GM23338 (cell line): ENCODE measurements around the gene WDR37. TPM values are rescaled to one million over a fixed set of nuclear protein-coding genes. Genes with fewer than 3 reads are reported as not detected.

Source experiments
- ATAC-seq: fragments of 200-7000 bp; cut with Tn5 transposase; 3 replicates; pipeline ENCODE4 v1.9.1; 2020
- DNase-seq: peaks from one replicate; pipeline ENCODE4 v3.0.0-alpha.2; 2015; ENCODE audit warnings: low spot score
- H2AFZ ChIP-seq: fragments of 200-600 bp; sonication (generic); 2 replicates; pipeline ENCODE4 v1.8.0; 2016; ENCODE audit warnings: antibody characterized with exemption, mild to moderate bottlenecking, moderate library complexity
- H3F3A ChIP-seq: fragments of 200-600 bp; sonication (generic); replicated peaks from 2 replicates; pipeline ENCODE4 v1.8.0; 2017; ENCODE audit warnings: antibody characterized with exemption, mixed run types, low read depth
- H3K27ac ChIP-seq: fragments of 200-600 bp; sonication (generic); 2 replicates; pipeline ENCODE4 v1.6.1; 2016; ENCODE audit warnings: low read depth
- H3K27me3 ChIP-seq: fragments of 200-600 bp; sonication (generic); 2 replicates; pipeline ENCODE4 v1.8.0; 2016; ENCODE audit warnings: mild to moderate bottlenecking, mixed run types, moderate library complexity; ENCODE audit not compliant: insufficient read depth
- H3K36me3 ChIP-seq: fragments of 200-600 bp; sonication (generic); 2 replicates; pipeline ENCODE4 v1.8.0; 2016; ENCODE audit warnings: mild to moderate bottlenecking; ENCODE audit not compliant: insufficient read depth
- H3K4me1 ChIP-seq: fragments of 200-600 bp; sonication (generic); 2 replicates; pipeline ENCODE4 v1.8.0; 2016; ENCODE audit warnings: mild to moderate bottlenecking, moderate library complexity; ENCODE audit not compliant: insufficient read depth
- H3K4me2 ChIP-seq: fragments of 200-600 bp; sonication (generic); 2 replicates; pipeline ENCODE4 v1.7.1; 2017; ENCODE audit warnings: mixed run types
- H3K4me3 ChIP-seq: fragments of 200-600 bp; sonication (generic); 2 replicates; pipeline ENCODE4 v1.6.1; 2016; ENCODE audit warnings: mixed run types
- H3K79me2 ChIP-seq: fragments of 200-600 bp; sonication (generic); replicated peaks from 2 replicates; pipeline ENCODE4 v1.8.0; 2017; ENCODE audit warnings: mild to moderate bottlenecking; ENCODE audit not compliant: insufficient read depth
- H3K9me2 ChIP-seq: fragments of 200-600 bp; sonication (generic); 2 replicates; pipeline ENCODE4 v1.8.0; 2017; ENCODE audit not compliant: insufficient read depth
- H4K20me1 ChIP-seq: fragments of 200-600 bp; sonication (generic); replicated peaks from 2 replicates; pipeline ENCODE4 v1.8.0; 2017; ENCODE audit warnings: mild to moderate bottlenecking; ENCODE audit not compliant: insufficient read depth
- H3K27ac Mint-ChIP-seq: 2 replicates; pipeline ENCODE4 v1.8.0; 2020; ENCODE audit warnings: inconsistent platforms, mild to moderate bottlenecking, moderate library complexity, mixed read lengths
- H3K27me3 Mint-ChIP-seq: 3 replicates; pipeline ENCODE4 v1.8.0; 2022; ENCODE audit warnings: low read depth, mild to moderate bottlenecking, moderate library complexity, mixed read lengths, inconsistent platforms; ENCODE audit not compliant: insufficient read depth, poor library complexity
- H3K36me3 Mint-ChIP-seq: 3 replicates; pipeline ENCODE4 v1.8.0; 2021; ENCODE audit warnings: low read depth, mild to moderate bottlenecking, inconsistent platforms, moderate library complexity, mixed read lengths
- H3K4me1 Mint-ChIP-seq: 3 replicates; pipeline ENCODE4 v1.8.0; 2020; ENCODE audit warnings: mild to moderate bottlenecking, inconsistent platforms, mixed read lengths
- H3K4me3 Mint-ChIP-seq: 3 replicates; pipeline ENCODE4 v1.8.0; 2021; ENCODE audit warnings: moderate library complexity, mild to moderate bottlenecking, inconsistent platforms, mixed read lengths
- H3K9me3 Mint-ChIP-seq: 3 replicates; pipeline ENCODE4 v1.8.0; 2020; ENCODE audit warnings: moderate library complexity, mild to moderate bottlenecking, inconsistent platforms, mixed read lengths
- CREB1 ChIP-seq: fragments of 250-450 bp; sonication (Bioruptor Pico); IDR thresholded peaks from 2 replicates; pipeline ENCODE4 v1.5.0; 2020; ENCODE audit warnings: low read depth, mild to moderate bottlenecking, moderate library complexity
- EZH2 ChIP-seq: fragments of 200-600 bp; sonication (generic); IDR thresholded peaks from one replicate; pipeline ENCODE4 v1.8.0; 2017; ENCODE audit warnings: antibody characterized with exemption, mild to moderate bottlenecking, low read depth; ENCODE audit not compliant: unreplicated experiment
- EZH2phosphoT487 ChIP-seq: fragments of 200-600 bp; sonication (generic); IDR thresholded peaks from one replicate; pipeline ENCODE4 v1.8.1; 2018; ENCODE audit warnings: antibody characterized with exemption; ENCODE audit not compliant: unreplicated experiment
- JUNB ChIP-seq: IDR thresholded peaks from one replicate; pipeline ENCODE4 v1.6.1; 2016; ENCODE audit warnings: antibody characterized with exemption; ENCODE audit not compliant: unreplicated experiment
- NANOG ChIP-seq: IDR thresholded peaks from 2 replicates; pipeline ENCODE4 v1.6.1; 2016; ENCODE audit warnings: antibody characterized with exemption, borderline replicate concordance
- POLR2AphosphoS5 ChIP-seq: IDR thresholded peaks from 2 replicates; pipeline ENCODE4 v1.6.1; 2016; ENCODE audit warnings: antibody characterized with exemption, low read depth
- STAT1 ChIP-seq: IDR thresholded peaks from one replicate; pipeline ENCODE4 v1.6.1; 2016; ENCODE audit warnings: antibody characterized with exemption; ENCODE audit not compliant: unreplicated experiment
- ZNF114 ChIP-seq: fragments of 250-450 bp; sonication (Bioruptor Pico); IDR thresholded peaks from 2 replicates; pipeline ENCODE4 v1.5.0; 2020; ENCODE audit warnings: mild to moderate bottlenecking, moderate library complexity
- ZNF331 ChIP-seq: fragments of 250-450 bp; sonication (Bioruptor Pico); IDR thresholded peaks from 2 replicates; pipeline ENCODE4 v1.5.0; 2020; ENCODE audit warnings: low read depth, mild to moderate bottlenecking, moderate library complexity
- polyA plus RNA-seq: library from polyadenylated mRNA; unstranded; fragments of >200 nt; fragmentation: Nextera tagmentation; extraction: Ambion mirVana; gene quantifications from 2 replicates; pipeline ENCODE4 v1.2.1, GENCODE V29; 2016
- total RNA-seq: library from RNA; depleted of rRNA; stranded (reverse); fragments of >200 nt; shearing (Covaris generic); gene quantifications from 2 replicates; pipeline ENCODE4 v1.2.3, GENCODE V29; 2014
- TF ChIP-seq, protein P1 (sequence below): IDR thresholded peaks from 2 replicates; pipeline ENCODE4 v1.6.1; 2016; ENCODE audit warnings: antibody characterized with exemption
- TF ChIP-seq, protein P2 (sequence below): fragments of 250-450 bp; sonication (Bioruptor Pico); IDR thresholded peaks from 2 replicates; pipeline ENCODE4 v1.5.0; 2020; ENCODE audit warnings: mild to moderate bottlenecking, moderate library complexity
- TF ChIP-seq, protein P3 (sequence below), 2 experiments: fragments of 200-600 bp in 1 of 2; sonication (generic) in 1 of 2; conservative IDR thresholded peaks; 2 replicates each; pipeline versions ENCODE4 v1.5.1 to v1.6.1; 2016 to 2017; ENCODE audit warnings: antibody characterized with exemption in 2 of 2, low read depth in 2 of 2, mild to moderate bottlenecking in 2 of 2, moderate library complexity in 1 of 2

Gene WDR37
- total and polyA plus RNA-seq, 2 experiments from 2014 or later = 6.0 to 10.2 TPM

DNA sequence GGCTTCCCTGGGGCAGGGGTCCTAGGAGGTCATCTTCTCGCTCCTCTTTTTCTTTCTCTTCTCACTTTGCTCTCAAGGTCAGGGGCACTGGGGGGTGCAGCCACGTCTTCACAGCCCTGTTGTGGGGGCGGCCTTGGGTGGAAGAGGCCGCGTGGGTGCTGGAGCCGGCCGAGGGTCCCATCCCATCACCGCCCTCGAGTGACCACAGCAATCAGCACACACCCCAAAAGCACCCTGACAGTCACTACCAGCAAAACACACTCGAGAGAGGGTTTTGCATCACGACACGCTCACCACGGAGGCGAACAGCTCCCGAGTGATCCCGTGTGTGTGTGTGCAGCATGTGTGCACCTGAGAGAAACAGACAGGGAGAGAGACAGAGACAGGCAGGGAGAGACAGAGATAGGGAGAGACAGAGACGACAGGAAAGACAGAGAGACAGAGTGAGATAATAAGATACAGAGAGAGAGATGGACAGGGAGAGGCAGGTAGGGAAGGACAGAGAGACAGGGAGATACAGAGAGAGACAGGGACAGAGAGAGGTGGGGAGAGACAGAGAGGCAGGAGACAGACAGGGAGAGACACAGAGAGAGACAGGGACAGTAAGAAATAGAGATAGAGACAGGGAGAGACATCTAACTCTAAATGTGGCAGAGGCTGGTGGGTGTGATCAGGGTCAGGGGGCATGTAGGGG, 100.9 kb downstream of the WDR37 start:
- DNase-seq (no peak), ATAC-seq (no peak)
- Histone ChIP-seq H3K27ac (no peak overlapping the region), H2AFZ (no peak overlapping the region; the same call in 1 of the 2 replicates), H3K9me2 (no peaks in the 10 kb centered on the region), H3K36me3 (no peaks in the 10 kb centered on the region), H3K4me2 (no peak overlapping the region), H3K4me1 (no peaks in the 10 kb centered on the region), H3F3A (no peaks in the 10 kb centered on the region), H3K27me3 (no peaks in the 10 kb centered on the region), H4K20me1 (no peaks in the 10 kb centered on the region), H3K79me2 (no peaks in the 10 kb centered on the region), H3K4me3 (no peak overlapping the region)
- peaks cover 7% of the 10 kb centered on the region for H3K27me3 Mint-ChIP-seq
- H3K27ac Mint-ChIP-seq = no peak overlapping the region
- H3K9me3 Mint-ChIP-seq = no peaks in the 10 kb centered on the region
- no peak overlapping the region for H3K4me3 Mint-ChIP-seq
- peaks cover 7% of the 10 kb centered on the region; the same call in 2 of the 3 replicates for H3K4me1 Mint-ChIP-seq
- no peaks in the 10 kb centered on the region for H3K36me3 Mint-ChIP-seq
- no peak for TF ChIP-seq POLR2AphosphoS5
- TF ChIP-seq EZH2phosphoT487 = no peak
- no peak for TF ChIP-seq NANOG
- TF ChIP-seq STAT1 = no peak
- TF ChIP-seq, protein P1, sequence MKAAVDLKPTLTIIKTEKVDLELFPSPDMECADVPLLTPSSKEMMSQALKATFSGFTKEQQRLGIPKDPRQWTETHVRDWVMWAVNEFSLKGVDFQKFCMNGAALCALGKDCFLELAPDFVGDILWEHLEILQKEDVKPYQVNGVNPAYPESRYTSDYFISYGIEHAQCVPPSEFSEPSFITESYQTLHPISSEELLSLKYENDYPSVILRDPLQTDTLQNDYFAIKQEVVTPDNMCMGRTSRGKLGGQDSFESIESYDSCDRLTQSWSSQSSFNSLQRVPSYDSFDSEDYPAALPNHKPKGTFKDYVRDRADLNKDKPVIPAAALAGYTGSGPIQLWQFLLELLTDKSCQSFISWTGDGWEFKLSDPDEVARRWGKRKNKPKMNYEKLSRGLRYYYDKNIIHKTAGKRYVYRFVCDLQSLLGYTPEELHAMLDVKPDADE = no peak
- TF ChIP-seq CREB1 (CRISPR knock-in tag) = no peak
- TF ChIP-seq, protein P2, sequence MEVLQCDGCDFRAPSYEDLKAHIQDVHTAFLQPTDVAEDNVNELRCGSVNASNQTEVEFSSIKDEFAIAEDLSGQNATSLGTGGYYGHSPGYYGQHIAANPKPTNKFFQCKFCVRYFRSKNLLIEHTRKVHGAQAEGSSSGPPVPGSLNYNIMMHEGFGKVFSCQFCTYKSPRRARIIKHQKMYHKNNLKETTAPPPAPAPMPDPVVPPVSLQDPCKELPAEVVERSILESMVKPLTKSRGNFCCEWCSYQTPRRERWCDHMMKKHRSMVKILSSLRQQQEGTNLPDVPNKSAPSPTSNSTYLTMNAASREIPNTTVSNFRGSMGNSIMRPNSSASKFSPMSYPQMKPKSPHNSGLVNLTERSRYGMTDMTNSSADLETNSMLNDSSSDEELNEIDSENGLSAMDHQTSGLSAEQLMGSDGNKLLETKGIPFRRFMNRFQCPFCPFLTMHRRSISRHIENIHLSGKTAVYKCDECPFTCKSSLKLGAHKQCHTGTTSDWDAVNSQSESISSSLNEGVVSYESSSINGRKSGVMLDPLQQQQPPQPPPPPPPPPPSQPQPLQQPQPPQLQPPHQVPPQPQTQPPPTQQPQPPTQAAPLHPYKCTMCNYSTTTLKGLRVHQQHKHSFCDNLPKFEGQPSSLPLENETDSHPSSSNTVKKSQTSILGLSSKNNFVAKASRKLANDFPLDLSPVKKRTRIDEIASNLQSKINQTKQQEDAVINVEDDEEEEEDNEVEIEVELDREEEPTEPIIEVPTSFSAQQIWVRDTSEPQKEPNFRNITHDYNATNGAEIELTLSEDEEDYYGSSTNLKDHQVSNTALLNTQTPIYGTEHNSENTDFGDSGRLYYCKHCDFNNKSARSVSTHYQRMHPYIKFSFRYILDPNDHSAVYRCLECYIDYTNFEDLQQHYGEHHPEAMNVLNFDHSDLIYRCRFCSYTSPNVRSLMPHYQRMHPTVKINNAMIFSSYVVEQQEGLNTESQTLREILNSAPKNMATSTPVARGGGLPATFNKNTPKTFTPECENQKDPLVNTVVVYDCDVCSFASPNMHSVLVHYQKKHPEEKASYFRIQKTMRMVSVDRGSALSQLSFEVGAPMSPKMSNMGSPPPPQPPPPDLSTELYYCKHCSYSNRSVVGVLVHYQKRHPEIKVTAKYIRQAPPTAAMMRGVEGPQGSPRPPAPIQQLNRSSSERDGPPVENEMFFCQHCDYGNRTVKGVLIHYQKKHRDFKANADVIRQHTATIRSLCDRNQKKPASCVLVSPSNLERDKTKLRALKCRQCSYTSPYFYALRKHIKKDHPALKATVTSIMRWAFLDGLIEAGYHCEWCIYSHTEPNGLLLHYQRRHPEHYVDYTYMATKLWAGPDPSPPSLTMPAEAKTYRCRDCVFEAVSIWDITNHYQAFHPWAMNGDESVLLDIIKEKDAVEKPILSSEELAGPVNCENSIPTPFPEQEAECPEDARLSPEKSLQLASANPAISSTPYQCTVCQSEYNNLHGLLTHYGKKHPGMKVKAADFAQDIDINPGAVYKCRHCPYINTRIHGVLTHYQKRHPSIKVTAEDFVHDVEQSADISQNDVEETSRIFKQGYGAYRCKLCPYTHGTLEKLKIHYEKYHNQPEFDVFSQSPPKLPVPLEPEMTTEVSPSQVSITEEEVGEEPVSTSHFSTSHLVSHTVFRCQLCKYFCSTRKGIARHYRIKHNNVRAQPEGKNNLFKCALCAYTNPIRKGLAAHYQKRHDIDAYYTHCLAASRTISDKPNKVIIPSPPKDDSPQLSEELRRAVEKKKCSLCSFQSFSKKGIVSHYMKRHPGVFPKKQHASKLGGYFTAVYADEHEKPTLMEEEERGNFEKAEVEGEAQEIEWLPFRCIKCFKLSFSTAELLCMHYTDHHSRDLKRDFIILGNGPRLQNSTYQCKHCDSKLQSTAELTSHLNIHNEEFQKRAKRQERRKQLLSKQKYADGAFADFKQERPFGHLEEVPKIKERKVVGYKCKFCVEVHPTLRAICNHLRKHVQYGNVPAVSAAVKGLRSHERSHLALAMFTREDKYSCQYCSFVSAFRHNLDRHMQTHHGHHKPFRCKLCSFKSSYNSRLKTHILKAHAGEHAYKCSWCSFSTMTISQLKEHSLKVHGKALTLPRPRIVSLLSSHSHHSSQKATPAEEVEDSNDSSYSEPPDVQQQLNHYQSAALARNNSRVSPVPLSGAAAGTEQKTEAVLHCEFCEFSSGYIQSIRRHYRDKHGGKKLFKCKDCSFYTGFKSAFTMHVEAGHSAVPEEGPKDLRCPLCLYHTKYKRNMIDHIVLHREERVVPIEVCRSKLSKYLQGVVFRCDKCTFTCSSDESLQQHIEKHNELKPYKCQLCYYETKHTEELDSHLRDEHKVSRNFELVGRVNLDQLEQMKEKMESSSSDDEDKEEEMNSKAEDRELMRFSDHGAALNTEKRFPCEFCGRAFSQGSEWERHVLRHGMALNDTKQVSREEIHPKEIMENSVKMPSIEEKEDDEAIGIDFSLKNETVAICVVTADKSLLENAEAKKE (CRISPR knock-in tag) = no peak
- TF ChIP-seq EZH2 = no peak
- no peak for TF ChIP-seq ZNF331 (CRISPR knock-in tag)
- TF ChIP-seq, protein P3, sequence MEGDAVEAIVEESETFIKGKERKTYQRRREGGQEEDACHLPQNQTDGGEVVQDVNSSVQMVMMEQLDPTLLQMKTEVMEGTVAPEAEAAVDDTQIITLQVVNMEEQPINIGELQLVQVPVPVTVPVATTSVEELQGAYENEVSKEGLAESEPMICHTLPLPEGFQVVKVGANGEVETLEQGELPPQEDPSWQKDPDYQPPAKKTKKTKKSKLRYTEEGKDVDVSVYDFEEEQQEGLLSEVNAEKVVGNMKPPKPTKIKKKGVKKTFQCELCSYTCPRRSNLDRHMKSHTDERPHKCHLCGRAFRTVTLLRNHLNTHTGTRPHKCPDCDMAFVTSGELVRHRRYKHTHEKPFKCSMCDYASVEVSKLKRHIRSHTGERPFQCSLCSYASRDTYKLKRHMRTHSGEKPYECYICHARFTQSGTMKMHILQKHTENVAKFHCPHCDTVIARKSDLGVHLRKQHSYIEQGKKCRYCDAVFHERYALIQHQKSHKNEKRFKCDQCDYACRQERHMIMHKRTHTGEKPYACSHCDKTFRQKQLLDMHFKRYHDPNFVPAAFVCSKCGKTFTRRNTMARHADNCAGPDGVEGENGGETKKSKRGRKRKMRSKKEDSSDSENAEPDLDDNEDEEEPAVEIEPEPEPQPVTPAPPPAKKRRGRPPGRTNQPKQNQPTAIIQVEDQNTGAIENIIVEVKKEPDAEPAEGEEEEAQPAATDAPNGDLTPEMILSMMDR (conservative IDR thresholded peaks at IDR 0.05; ENCODE audit: low read depth in 2 of 2) = no peak
- TF ChIP-seq JUNB = no peak
- no peak for TF ChIP-seq ZNF114 (CRISPR knock-in tag)
